Gastroesophageal sphincter (tissue), 3 donors: Measurements from ENCODE around the gene IL10.

Source experiments
- EP300 ChIP-seq: sonication (generic); formaldehyde crosslinking; IDR thresholded peaks from one replicate; pipeline ENCODE4 v1.6.1; 2017; ENCODE audit warnings: antibody characterized with exemption, mild to moderate bottlenecking
- POLR2A ChIP-seq, 2 donors: fragments of 450-650 bp; IDR thresholded peaks; one replicate each; pipeline ENCODE4 v1.6.1; 2017; ENCODE audit warnings: antibody characterized with exemption in 2 of 2, mild to moderate bottlenecking in 2 of 2, moderate library complexity in 1 of 2
- POLR2AphosphoS5 ChIP-seq: sonication (generic); formaldehyde crosslinking; IDR thresholded peaks from one replicate; pipeline ENCODE4 v1.6.1; 2017; ENCODE audit warnings: antibody characterized with exemption
- TF ChIP-seq, protein P1 (sequence below), 4 experiments: fragments of 200-600 bp in 2 of 4; fragments of 450-650 bp in 2 of 4; sonication (generic) in 1 of 4; IDR thresholded peaks; one replicate each; pipeline ENCODE4 v1.5.1; 2017 to 2019; ENCODE audit warnings: antibody characterized with exemption in 4 of 4, mild to moderate bottlenecking in 2 of 4, moderate library complexity in 2 of 4

DNA sequence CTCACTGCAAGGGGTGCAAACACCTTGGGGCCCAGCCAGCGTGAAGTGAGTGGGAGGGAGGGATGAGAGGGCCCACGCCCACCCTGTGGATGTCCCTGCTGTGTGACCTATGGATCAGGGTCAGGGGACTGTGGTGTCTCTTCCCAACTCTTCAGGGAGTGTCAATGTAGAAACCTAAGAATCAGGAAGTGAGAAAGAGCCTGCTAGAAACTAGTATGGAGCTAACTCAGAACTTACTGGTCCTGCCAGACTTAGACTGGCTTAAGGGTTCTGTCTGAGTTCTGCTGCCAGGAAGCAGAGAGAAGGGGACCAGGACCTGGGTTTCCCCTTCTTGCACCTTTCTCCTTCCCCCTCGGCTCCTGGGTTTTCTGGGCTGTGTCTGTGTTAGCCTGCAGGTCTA, 1.8 kb upstream of the IL10 start:
- no peak for TF ChIP-seq POLR2AphosphoS5
- TF ChIP-seq, protein P1, sequence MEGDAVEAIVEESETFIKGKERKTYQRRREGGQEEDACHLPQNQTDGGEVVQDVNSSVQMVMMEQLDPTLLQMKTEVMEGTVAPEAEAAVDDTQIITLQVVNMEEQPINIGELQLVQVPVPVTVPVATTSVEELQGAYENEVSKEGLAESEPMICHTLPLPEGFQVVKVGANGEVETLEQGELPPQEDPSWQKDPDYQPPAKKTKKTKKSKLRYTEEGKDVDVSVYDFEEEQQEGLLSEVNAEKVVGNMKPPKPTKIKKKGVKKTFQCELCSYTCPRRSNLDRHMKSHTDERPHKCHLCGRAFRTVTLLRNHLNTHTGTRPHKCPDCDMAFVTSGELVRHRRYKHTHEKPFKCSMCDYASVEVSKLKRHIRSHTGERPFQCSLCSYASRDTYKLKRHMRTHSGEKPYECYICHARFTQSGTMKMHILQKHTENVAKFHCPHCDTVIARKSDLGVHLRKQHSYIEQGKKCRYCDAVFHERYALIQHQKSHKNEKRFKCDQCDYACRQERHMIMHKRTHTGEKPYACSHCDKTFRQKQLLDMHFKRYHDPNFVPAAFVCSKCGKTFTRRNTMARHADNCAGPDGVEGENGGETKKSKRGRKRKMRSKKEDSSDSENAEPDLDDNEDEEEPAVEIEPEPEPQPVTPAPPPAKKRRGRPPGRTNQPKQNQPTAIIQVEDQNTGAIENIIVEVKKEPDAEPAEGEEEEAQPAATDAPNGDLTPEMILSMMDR (IDR thresholded peaks at IDR 0.05), result no peak
- no peak for TF ChIP-seq POLR2A (IDR thresholded peaks at IDR 0.05)
- TF ChIP-seq EP300, result no peak
